Fibroblast of skin of right quadriceps (primary cell): Measurements from ENCODE around the gene MLLT1.

Experiments used
- DNase-seq: peaks from one replicate; pipeline ENCODE4 v3.0.0-alpha.2; 2013

The MLLT1 gene

DNA sequence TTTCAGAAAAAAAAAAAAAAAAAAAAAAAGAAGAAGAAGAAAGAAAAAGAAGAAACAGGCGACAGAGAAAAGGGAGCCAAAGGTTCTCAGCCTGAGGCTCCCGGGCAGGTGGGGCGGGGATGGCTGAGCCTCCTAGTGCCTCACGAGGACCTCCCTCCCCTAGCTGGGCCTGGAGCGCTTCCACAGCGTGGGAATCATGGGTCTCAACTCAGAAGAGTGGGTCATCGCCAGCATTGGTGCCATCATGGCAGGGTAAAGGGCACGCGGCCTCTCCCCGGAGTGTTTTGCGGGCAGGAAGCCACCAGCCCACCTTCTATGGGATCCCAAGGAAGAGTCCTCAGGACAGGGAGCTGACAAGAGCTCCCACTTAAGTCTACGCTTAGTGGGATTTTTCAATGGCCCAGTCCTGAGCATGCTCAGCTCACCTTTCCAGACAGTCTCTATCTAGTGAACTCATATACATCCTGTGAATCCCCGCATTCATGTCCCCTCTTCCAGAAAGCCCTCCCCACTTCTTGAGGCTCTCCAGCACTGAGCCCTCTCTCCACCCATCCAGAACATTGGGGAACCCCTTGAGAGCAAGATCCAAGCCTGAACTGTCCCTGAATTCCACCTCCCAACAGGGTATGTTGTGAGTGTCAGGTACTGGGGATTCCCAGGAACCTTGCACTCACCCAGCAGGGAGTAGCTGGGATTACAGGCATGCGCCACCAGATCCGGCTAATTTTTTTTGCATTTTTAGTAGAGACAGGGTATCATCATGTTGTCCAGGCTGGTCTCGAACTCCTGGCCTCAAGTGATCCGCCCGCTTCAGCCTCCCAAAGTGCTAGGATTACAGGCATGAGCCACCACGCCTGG is 74.7 kb downstream of the MLLT1 start:
- DNase-seq, result no peak

DNA sequence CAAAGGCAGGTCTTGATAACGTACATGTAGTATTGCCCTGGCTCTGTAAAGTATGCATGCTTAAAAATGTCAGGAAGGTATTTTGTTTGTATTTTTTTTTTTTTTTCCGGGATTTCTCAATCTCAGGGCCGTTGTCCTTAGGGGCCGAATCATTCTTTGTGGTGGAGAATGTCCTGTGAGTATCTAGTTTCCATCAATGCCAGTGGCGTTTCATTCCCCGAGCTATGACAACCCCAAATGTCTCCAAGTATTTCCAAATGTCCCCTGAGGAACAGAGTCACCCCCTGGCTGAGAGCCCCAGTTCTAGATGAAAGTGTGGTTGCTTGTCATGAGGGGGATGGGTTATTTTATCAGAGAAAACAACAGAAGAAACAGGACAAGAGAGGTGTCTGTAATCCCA is 75.6 kb downstream of the MLLT1 start:
- DNase-seq, result peak; percentile 20

DNA sequence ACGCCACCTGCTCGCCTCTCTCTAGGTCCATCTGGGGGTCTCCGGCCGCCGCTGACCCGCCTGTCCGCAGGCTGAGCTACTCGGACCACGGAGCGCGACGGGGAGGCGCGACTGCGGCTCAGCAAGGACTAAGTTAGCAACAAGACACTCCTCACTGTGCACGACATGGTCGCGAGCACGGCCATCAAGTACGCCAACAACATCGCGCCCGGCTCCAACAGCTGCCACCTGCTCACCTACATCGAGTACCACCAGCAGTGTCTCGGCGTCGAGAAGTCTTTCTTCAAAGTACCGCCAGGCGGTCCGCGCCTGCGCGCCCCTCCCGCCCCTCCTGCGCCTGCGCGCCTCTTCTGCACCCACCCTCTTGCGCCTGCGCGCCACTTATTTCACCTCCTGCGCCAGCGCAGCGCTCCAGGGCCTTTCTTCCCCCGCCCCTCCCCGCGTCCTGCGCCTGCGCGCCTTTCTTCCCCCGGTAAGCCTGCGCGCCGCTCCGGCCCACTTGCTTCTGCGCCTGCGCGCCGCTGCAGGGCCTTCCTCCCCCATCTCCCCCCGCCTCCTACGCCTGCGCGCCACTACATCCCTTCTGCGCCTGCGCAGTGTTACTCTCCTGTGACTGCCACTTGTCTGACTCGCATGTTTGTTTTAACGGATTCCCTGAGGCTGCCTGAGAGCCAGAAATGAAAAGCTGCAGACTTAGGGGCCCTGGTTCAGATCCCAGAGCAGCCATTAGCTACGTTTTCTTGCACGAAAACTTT is 80.4 kb downstream of the MLLT1 start:
- peak; percentile 98 for DNase-seq

- no peak for DNase-seq
Observed at GRCh38 chr19:6198896-6199239, 80.9 kb downstream of the MLLT1 start.

GRCh38 chr19:6196361-6196760 is 83.4 kb downstream of the MLLT1 start:
- no peak for DNase-seq

DNA sequence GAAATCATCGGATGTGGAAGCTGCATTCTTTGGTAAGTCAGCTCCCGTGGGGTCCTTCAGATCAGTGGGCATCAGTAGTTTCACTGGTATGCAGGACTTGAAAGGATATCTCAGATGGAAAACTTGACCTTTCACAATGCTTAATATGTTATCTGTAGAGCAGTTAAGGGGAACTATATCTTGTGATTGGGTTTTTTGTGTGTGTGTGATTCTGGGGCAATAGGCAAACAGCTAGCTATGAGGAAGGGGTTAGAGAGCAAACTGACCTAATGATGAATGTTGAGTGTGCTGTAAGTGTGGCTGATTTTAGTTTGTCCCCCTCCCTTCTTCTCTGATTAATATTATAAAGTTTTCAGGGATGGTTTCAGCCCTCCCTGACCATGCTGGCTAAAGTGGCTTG is 91.0 kb downstream of the MLLT1 start:
- DNase-seq, result no peak

- no peak for DNase-seq
Observed at GRCh38 chr19:6187374-6187773, 92.4 kb downstream of the MLLT1 start.

DNA sequence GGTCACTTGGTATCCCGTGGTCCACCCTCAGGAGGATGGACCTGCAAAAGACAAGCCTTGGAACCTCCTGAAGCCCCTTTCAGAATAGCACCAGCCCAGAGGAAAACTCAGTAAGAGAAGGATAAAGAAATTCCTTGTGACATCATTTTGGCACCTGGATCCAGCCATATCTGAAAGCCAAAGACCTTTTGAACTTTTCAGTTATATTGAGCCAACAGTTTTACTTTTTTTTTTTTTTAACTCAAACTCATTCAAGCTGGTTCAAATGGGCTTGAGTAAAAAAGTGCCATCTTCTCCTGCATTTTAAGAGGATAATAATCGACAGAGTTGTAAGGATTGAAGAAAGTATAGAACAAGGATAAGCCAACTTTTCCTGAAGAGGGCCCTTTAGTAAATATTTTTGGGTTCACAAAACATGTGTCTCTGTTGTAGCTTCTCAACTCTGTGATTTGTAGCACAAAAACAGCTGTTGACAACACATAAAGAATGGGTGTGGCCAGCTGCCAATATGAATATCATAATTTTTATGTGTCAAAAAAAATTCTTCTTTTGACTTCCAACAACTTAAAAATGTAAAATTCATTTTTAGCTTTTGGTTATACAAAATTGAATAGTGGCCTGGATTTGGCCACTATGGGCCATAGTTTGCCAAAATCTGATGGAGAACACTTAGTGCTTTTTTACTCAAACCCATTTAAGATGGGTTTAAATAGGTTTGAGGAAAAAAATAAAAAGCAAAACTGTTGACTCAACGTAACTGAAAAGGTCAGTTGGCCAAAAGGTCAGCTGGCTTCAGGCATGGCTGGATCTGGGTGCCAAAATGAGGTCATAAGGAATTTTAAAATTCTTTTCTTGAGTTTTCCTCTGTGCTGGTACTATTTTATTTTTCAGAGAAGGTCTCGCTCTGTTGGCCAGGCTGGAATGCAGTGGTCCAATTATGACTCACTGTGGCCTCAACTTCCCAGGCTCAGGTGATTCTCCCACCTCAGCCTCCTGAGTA is 93.6 kb downstream of the MLLT1 start:
- DNase-seq, result no peak

- no peak for DNase-seq
Observed at GRCh38 chr19:6185093-6185834, 94.5 kb downstream of the MLLT1 start.

DNA sequence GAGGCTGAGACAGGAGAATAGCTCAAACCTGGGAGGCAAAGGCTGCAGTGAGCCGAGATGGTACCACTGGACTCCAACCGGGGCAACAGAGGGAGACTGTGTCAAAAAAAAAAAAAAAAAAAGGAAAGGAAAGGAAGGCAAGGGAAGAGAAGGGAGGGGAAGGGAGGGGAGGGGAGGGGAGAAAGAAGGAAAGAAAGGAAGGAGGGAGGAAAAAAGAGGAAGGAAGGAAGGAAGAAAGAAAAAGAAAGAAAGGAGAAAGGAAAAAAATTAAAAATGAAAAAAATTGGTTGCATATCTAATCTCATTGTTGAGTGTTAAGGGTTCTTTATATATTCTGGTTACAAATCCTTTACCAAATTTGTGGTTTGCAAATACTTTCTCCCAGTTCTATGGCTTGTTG is 98.7 kb downstream of the MLLT1 start:
- no peak for DNase-seq

DNA sequence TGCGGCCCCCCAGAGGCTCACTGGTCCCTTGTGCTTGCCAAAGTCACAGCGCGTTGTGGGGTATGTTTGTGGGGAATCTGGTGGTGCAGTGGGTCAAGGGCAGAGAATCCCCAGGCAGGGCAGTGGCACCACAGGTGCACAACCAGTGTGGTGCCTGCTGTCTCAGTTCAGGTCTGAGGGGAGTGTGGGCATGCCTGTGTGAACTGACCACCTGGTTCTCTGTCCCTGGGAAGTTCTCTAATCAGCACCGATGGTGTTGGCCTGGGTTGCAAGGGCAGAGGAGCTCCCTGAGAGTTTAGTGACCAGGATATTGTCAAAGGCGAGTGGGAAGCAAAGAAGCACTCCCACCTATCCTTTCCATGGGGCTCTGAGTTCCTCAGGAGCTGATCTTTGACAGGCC is 106.6 kb downstream of the MLLT1 start:
- DNase-seq, result no peak

- no peak for DNase-seq
Observed at GRCh38 chr19:6172074-6172863, 107.5 kb downstream of the MLLT1 start.

DNA sequence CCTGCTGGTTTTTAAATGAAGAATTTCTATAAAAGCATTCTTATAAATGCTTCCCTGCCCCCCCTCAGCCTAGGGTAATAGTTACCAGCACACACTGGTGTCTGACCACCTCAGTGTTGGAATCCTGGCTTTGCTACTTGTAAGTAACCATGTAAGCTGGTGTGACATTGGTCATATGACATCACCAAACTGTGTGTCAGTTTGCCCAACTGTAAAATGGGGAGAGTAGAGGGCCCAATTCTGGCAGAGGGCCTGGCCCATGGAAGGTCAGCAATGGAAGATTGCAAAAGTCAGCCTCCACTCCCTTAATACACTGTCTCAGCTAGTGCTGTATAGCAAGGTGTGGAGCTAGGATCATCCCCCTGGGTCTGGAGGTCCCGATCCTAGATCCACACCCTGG is 112.7 kb downstream of the MLLT1 start:
- DNase-seq, result no peak

- no peak for DNase-seq
Observed at GRCh38 chr19:6164906-6165531, 114.8 kb downstream of the MLLT1 start.

DNA sequence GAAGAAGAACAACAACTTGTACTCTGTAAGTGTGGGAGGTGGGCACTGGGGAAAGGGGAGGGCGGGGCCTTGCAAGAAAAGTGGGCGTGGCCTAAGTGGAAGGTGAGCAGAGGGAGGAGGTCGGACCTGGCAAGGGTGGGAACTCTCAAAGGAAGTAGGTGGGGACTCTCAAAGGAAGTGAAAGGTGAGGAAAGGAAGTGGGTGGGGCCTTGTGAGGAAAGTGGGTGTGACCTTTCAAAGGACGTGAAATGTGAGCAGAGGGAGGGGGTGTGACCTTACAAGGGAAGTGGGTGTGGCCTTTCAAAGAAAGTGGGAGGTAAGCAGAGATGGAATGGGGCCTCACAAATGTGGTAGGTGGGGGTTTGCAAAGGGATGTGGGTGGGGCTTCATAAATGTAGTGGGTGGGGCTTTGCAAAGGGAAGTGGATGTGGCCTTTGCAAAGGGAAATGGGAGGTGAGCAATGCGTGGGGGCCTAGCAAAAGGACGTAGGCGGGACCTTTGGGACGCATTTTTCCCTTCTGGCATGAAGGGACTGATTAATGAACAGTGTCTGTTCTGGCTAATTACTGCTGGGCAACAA is 118.4 kb downstream of the MLLT1 start:
- no peak for DNase-seq
